NCI-H446 (cell line): ENCODE data around the gene CSRNP3.

ENCODE experiments used
- DNase-seq, 2 experiments: peaks; one replicate each; lab custom pipeline; 2025; lab: John Stamatoyannopoulos, UW

CSRNP3 gene

DNA sequence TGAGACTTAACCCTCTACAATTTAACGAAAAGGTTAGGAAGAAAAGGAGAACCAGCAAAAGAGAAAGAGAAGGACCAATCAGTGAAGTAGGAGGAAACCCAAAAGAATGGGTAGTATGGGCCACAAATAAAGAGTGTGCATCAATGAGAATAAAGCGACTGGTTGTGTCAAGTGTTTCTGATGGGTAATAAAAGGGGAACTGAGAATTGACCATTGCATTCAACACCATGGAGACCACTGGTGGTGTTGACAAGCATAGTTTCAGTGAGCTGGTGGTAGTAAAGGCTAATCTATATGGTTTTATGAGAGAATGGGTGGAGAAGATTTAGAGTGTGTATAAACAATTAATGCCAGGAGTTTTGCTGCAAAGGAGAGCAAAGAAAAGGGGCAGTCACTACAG, 75.4 kb downstream of the CSRNP3 start:
- no peak for DNase-seq

DNA sequence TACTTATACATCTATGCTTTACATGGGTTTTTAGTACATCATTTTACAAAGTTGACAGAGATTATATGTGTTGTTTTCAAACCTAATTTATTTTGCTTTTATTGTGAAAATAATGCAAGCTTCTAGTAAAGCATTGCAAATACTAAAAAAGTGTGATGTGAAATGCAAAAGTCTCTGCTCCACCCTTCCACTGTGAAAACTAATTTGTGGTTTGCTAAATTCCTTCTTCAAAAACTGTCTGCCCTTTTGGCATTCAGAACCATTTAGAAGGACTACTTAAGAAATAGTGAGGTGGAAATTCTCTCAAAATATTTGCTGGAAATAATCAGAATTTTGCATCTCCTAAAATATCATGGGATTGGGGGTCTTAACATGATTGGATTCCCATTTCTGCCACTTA, 78.4 kb downstream of the CSRNP3 start:
- DNase-seq = no peak

DNA sequence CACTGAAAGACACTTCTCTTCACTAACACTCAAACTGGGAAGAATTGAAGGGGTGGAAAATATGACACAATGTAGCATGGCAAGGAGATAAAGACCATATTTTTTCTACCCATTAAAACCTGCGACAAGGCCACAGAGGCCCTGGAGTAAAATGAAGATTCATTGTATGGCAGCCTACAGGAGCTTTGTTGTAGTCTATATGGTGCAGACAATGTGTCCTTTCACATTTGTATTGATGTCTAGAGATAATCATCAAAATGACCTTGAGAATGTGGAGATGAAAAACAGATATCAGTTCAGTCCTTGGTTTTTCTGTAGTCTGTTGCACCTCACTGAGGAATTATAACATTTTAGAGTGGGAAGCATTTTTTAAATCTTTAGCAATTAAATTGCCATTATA, 80.1 kb downstream of the CSRNP3 start:
- DNase-seq = no peak

- DNase-seq = no peak
These were observed 89.3 kb downstream of the CSRNP3 start for GRCh38 chr2:165558832-165559231.

DNA sequence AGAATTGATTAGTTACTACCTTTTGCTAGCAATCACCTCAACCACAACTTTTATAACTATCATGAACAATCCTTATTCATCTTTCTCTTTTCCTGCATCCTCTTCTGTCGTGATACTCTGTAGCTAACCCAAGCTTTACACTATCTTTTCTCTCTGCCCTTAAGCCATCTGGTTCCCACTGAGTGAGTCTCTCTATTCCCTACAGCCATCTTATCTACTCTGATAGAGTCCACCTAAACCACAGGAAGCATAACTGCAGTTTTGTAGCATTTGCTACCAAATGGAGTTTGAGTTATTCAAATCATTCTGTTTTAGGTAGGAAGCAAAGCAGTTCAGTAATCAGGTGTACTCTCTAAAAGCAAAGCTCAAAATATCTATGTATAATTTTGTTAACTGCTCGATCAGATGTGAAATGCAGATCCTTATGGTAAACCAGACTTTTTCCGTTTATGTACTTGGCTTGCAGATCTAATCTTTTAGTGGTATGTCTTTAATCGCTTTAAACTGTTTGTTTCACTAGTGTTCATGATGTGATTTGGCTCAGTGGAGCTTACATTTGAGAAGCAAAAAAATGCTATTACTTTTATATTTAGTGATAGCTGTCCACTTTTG, 91.0 kb downstream of the CSRNP3 start:
- no peak for DNase-seq

DNA sequence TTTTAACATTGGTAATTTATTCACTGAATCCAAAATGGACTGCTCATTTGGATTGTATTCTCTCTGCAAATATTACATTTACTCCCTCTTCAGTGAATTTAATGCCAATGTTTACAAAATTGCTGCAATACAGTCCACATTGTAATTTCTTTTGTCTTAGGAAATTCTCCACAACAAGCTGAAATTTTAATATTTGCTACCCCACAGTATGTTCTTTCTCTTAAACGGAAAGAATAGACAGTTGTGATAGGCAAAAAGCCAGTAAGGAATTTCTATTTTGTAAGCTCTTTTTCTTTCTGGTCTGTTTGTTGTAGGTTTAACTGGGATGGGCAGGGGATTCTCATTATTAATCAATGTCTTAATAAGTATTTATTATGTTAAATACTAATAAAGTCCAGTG, 92.0 kb downstream of the CSRNP3 start:
- DNase-seq = no peak

- no peak for DNase-seq
These were observed 92.7 kb downstream of the CSRNP3 start for GRCh38 chr2:165562233-165562632.

DNA sequence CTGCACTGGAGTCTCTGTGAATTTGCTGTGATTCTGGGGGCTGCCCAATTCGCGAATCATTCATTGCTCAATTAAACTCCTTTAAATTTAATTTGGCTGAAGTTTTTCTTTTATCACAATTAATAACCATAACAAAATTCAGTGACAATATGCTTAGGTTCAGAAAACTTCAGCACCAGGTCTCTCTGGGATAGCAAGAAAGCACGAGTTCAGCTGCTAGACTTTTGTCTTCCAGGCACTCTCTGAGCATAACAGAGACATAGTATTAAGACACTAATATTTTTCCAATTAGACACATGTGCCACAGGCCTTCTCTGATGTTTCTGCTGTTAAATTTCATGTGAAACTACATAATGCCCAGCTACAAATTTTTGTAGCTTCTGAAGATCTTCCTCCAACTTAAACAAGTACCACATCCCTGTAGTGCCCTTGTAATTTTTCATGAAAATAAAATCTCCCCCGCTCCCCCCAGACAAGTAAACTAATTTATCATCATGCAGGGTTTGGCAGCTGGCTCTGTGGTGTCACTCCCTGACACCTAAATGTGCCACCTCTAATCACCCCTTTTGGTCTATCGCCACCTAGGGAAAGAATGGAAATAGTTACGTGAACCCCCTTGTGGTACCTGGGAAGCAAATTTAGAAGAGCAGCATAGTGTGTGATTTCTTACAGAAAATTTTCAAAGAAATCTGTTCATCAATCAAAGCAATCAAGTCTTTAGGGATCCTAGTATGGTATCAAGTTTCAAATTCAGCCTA, 94.1 kb downstream of the CSRNP3 start:
- no peak for DNase-seq

GRCh38 chr2:165566008-165566407, 96.5 kb downstream of the CSRNP3 start:
- DNase-seq = no peak

- no peak for DNase-seq
These were observed 97.8 kb downstream of the CSRNP3 start for GRCh38 chr2:165567273-165567672.

DNA sequence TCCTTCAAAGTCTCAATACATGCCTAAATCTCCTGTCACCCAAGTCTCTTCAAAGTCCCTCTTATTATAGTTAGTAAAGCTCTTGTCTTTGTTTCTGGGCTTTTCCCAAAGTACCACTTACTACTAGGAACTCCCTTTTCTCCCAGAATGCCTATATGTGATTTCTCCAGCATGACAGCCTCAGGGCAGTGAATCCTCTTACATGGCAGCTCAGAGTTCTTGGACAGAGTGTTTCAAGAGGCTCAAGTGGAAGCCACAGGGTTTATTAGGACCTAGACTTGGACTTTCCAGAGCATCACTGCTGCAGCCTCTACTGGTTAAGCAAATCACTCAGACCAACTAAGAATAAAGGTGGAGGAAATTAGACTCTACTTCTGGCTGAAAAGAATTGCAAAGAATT, 98.9 kb downstream of the CSRNP3 start:
- DNase-seq = no peak

DNA sequence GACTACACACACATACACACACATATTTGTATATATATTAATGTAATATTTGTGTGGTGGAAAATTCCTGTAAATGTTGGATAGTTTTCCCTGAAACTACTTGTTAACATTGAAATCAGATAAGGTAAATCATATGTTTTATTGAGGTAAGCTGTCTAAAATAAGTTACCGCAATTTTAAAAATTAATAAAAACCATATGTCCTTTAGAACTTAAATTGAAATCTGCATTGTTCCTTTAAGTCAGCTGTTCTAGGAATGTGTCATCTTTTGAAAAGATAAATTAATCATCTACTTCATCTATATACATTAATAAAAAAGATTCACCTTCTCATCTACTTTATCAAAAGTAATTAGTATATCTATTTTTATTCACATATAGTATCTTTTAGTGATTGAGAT, 102.0 kb downstream of the CSRNP3 start:
- DNase-seq = no peak

DNA sequence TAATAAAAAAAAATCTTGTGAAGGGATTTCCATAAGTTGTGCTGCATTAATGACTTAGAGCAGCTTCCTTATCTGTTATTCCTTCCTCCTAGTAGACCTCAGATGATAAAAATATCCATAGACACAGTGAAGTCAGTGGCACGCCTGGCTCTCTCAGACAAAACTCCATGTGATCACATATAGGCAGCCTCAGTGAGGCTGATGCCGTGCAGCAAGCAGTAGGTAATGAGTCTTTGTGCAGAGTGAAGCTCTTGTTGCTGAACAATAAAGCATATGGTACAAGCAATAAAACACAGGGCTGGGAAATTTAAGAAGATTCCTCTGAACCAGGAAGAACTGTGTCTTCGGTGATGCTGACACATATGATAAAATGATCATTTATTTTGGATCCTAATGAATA, 102.7 kb downstream of the CSRNP3 start:
- DNase-seq = peak; percentile 49 to 82

GRCh38 chr2:165573534-165574461, 104.3 kb downstream of the CSRNP3 start:
- DNase-seq = peak; percentile 70 to 78

DNA sequence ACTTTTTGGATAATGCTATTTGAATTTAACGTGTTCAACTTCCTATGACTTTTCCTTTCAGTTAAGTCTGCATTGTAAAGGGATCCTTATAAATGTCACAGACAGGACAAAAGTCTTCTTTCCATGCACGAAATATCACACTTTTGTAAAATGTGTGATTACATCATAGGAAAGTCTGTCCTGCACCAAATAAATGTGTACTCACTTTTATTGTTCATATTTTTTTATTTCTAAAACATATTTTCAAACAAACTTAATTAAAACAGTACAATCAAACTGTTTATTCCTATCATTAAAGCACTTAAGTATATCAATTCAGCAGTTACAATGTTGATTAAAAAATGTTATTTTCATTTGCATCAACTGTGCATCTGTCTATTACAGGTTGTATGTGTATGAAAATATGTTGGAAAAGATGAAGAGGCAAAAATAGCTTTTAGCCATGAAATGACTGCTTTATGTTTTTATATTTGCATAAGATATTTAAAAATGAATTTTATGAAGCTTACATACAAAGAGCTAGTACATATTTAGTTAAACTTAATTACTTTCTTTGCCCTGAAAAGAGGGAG, 105.6 kb downstream of the CSRNP3 start:
- no peak for DNase-seq

GRCh38 chr2:165576409-165577154, 107.1 kb downstream of the CSRNP3 start:
- peak in 1 of 2 experiments; percentile 15 for DNase-seq

- DNase-seq = peak; percentile 55 to 61
These were observed 112.9 kb downstream of the CSRNP3 start for GRCh38 chr2:165582409-165582808.

GRCh38 chr2:165582863-165583506, 113.5 kb downstream of the CSRNP3 start:
- DNase-seq = peak; percentile 61 to 77

DNA sequence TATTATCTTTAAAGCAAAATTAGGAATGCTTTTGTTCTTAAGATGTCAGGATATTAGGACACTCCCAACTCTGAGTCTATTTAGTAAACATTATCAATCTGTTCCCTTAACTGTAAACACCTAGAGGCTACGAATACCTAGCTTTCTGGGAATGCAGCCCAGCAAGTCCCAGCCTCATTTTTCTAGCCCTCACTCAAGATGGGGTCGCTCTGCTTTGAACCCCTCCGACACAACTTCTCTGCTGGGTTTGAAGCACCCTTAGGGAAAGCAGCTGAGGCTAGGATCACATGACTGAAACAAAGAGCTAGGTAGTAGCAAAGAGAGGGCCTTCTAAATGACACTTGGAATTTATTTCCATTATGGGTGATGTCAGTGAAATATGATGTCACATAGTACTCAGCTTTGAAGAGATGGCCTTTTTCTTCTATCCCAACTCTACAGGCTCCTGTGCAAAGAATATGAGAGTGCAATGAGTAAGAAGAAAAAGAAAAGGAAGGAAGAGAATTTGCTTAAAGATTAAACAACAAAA, 114.7 kb downstream of the CSRNP3 start:
- no peak for DNase-seq

- no peak for DNase-seq
These were observed 116.5 kb downstream of the CSRNP3 start for GRCh38 chr2:165586019-165586418.
